ENCODE measurements around the gene FGF6.

Gene FGF6

GRCh38 chr12:4387607-4388006 is 58.0 kb downstream of the FGF6 start:
- no peak for DNase-seq (ENCODE audit: low spot score)
- no peak for TF ChIP-seq CTCF (IDR thresholded peaks at IDR 0.05; ENCODE audit: extremely low read depth, insufficient read depth, missing control alignments)
- in situ Hi-C loops (cut with MboI; ENCODE audit: low pct_unique_long_range_greater_than_20kb, low sequenced_read_pairs, unreplicated experiment): no loop called here

- in situ Hi-C loops (cut with MboI; ENCODE audit: low pct_unique_long_range_greater_than_20kb, low sequenced_read_pairs, unreplicated experiment): no loop called here
- DNase-seq (ENCODE audit: low spot score): no peak
- no peak for TF ChIP-seq CTCF (IDR thresholded peaks at IDR 0.05; ENCODE audit: extremely low read depth, insufficient read depth, missing control alignments)
Observed at GRCh38 chr12:4386801-4387200, 58.8 kb downstream of the FGF6 start.
